ENCODE results near the gene MAP3K5.
"Not testable (repeated sequence)": the region's sequence is repeated elsewhere in the genome, so short reads cannot be mapped to it uniquely, and the experiment has no call there.

The MAP3K5 gene

GRCh38 chr6:136793363-136793762, 1.1 kb upstream of the MAP3K5 start:
- in situ Hi-C loops (cut with MboI; ENCODE audit: low sequenced_read_pairs, unreplicated experiment): loop anchor here (5.0 kb wide), 1 partner anchor 146 kb away; no protein-coding TSS in a partner anchor
- DNase-seq (ENCODE audit: low spot score): peak; percentile 41
- TF ChIP-seq CTCF (IDR thresholded peaks at IDR 0.05; ENCODE audit: borderline replicate concordance, control extremely low read depth, extremely low read depth, insufficient read depth, missing control alignments): no peak

DNA sequence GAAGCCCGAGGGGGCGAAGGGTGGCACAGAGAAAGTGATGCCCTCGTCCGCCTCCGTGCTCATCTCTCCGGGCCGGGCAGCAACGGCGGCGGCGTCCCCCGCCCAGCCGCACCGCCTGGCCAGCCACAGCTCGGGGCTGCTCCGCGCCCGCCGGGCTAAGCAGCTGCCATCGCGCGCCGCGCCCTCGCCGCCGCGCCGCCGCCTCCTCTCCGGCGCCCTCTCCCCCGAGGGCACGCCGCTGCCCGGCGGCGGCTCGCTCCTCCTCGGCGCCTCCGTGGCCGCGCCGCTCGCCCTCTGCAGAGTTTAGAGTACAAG, 225 bp downstream of the MAP3K5 start:
- no peak for TF ChIP-seq CTCF (IDR thresholded peaks at IDR 0.05; ENCODE audit: borderline replicate concordance, control extremely low read depth, extremely low read depth, insufficient read depth, missing control alignments)
- in situ Hi-C loops (cut with MboI; ENCODE audit: low sequenced_read_pairs, unreplicated experiment): loop anchor here (5.0 kb wide), 1 partner anchor 145 kb away; no protein-coding TSS in a partner anchor
- no peak for DNase-seq (ENCODE audit: low spot score)

GRCh38 chr6:136791296-136792094, 782 bp downstream of the MAP3K5 start:
- peak; percentile 53 for DNase-seq (ENCODE audit: low spot score)
- in situ Hi-C loops (cut with MboI; ENCODE audit: low sequenced_read_pairs, unreplicated experiment): loop anchor here (5.0 kb wide), 1 partner anchor 144 kb away; no protein-coding TSS in a partner anchor

DNA sequence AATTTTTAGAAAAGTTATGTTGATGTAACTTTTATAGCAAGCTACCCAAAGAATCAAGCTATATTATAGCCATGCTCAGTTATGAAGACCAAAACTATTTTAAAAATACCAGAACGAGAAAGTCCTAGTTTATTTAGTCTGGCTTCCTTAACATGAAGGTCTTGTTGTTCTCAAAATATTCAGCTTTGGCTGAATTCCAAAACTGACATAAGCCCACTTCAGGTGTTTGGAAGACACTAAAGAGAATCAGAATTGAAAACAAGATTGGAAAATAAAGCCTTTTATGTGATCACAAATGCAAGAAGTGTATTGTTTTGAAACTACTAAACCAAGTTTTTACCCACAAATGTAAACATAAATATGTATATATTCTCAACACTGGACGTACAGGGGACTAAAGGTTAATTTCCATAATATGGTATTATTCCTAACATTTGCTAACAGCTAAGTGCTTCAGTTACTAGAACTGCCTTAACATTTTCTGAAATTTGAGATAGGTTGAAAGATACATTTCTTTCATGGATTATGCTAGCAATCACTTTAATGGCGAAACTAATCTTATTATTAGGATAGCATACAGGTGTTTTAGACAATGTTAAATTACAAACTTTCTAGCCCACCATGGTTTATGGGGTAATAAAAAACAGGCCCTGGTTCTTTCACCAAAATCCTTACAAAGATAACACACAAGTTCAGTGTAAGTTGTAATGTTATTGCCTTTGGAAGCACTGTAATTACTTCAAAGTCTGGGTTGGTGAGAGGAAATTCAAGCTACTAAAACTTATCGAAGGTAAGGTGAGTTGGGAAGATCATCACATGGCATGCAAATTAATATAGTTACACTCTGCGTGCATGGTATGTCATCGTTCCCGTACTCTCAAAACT, 1.6 kb downstream of the MAP3K5 start:
- DNase-seq (ENCODE audit: low spot score): no peak
- in situ Hi-C loops (cut with MboI; ENCODE audit: low sequenced_read_pairs, unreplicated experiment): loop anchor here (5.0 kb wide), 1 partner anchor 143 kb away; no protein-coding TSS in a partner anchor
- TF ChIP-seq CTCF (IDR thresholded peaks at IDR 0.05; ENCODE audit: borderline replicate concordance, control extremely low read depth, extremely low read depth, insufficient read depth, missing control alignments): no peak

More at GRCh38 chr6:136791296-136792094, 782 bp downstream of the MAP3K5 start:
- TF ChIP-seq CTCF (IDR thresholded peaks at IDR 0.05; ENCODE audit: borderline replicate concordance, control extremely low read depth, extremely low read depth, insufficient read depth, missing control alignments): no peak

DNA sequence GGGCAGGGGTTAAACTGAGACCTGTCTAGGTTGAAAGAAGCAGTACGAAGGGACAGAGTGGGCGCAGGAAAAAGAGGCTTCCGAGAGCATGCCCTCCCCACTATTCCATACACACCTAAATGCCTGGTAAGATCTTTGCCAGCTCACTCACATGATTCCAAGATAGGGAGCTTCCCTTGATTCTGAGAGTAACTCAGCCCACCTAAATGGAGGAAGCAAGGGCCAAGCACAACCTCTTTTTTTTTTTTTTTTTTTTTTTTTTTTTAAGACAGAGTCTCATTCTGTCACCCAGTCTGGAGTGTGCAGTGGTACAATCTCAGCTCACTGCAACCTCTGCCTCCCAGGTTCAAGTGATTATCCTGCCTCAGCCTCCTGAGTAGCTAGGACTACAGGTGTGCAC, 2.8 kb downstream of the MAP3K5 start:
- DNase-seq (ENCODE audit: low spot score); in situ Hi-C loops (cut with MboI; ENCODE audit: low sequenced_read_pairs, unreplicated experiment): not testable (repeated sequence)

DNA sequence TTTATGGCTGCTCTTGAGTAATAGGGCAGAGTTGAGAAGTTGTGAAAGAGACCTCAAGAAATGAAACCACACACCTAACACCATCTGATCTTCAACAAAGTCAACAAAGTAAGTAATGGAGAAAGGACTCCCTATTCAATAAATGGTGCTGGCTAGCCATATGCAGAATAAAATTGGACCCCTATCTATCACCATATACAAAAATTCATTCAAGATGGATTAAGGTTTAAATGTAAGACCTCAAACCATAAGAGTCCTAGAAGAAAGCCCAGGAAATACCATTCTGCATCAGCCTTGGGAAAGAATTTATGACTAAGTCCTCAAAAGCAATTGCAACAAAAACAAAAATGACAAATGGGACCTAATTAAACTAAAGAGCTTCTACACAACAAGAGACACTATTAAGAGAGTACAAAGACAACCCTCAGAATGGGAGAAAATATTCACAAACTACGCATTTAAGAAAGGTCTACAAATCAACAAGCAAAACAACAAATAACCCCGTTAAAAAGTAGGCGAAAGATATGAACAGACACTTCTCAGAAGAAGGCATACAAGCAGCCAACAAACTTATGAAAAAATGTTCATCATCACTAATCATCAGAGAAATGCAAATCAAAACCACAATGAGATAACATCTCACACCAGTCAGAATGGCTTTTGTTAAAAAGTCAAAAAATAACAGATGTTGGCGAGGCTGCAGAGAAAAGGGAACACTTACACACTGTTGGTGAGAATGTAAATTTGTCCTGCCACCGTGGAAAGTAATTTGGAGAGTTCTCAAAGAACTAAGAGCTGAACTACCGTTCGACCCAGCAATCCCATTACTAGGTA, 4.0 kb downstream of the MAP3K5 start:
- DNase-seq (ENCODE audit: low spot score): no peak
- no peak for TF ChIP-seq CTCF (IDR thresholded peaks at IDR 0.05; ENCODE audit: borderline replicate concordance, control extremely low read depth, extremely low read depth, insufficient read depth, missing control alignments)
- in situ Hi-C loops (cut with MboI; ENCODE audit: low sequenced_read_pairs, unreplicated experiment): no loop called here
